ENCODE data around the gene REEP3.

GRCh38 chr10:63637901-63638327, 116.7 kb downstream of the REEP3 start:
- TF ChIP-seq EZH2 (IDR thresholded peaks at IDR 0.05; ENCODE audit: insufficient read depth, poor library complexity, severe bottlenecking): no peak
- TF ChIP-seq EZH2phosphoT487 (IDR thresholded peaks at IDR 0.05; ENCODE audit: insufficient read depth, low read depth): no peak
